Ammon's horn (tissue), 1 donor: Measurements from ENCODE around the gene PLEKHD1.

Experiments
- DNase-seq: peaks from one replicate; pipeline ENCODE4 v3.0.0-alpha.2; 2016; ENCODE audit warnings: low spot score

Gene PLEKHD1

DNA sequence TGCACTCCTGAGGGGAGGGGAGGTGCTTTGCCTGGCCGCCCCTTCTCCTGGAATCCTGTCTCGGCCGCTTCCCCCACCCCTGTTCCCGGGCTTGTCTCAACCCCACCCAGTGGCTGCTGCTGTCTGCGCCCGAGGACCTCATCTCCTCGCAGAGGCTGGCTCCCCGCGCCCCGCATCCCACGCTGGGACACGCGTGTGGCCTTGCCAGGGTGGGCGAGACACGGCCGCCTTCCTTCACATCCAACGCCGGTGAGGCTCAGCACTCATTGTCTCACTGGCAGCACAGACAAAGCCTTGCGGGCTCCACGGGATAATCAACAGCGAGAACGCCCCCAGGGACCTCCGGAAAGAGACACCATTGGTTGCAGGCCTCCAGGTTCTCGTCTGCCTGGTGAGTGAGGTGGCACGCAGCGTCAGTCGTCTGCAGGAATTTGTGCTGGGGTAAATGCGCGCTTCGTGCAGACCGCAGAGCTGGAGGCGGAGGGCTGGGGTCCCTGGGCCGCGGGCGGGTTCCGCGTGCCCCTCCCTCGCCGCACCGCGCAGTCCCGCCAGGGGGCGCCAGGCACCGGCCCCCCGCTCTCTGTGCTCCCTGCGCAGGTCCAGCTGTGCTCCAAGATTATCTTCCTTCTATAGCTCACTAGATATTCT is 63.3 kb downstream of the PLEKHD1 start:
- DNase-seq, result peak; percentile 29

DNA sequence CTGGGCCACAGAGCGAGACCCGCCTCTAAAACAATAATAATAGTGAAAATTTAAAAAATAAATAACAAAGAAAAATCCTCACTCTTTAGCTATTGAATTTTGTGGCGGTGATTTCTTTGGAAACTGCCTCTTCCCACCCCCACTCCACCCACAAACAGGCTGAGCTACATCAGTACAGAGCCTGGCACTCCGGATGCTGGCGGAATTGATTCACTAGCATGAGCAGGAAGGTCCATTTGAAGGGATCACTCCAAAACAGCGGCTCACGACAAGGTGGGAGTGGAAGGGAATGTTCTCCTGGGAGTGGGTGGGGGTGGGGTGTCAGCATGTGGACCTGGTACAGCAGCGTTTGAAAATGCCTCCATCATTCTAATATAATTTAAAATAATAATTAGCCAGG is 64.0 kb downstream of the PLEKHD1 start:
- DNase-seq, result peak; percentile 40

DNA sequence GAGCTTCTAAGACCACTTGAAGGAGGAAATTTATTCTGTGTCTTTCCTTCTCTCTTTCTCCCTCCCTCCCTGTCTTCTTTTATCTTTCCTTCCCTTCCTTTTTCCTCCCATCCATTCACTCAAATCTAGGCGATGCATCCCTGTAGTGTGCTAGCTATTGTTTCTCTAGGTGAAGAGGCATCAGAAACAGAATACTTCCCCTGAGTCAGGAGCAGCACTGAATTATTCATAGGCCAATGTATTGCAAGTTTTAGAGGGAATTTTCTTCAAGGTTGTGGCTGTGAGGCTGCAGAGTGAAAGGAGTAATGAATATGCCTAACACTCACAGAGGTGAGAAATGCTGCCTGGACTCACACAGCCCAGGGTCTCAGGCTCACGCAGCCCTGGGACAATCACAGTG is 67.0 kb downstream of the PLEKHD1 start:
- no peak for DNase-seq

DNA sequence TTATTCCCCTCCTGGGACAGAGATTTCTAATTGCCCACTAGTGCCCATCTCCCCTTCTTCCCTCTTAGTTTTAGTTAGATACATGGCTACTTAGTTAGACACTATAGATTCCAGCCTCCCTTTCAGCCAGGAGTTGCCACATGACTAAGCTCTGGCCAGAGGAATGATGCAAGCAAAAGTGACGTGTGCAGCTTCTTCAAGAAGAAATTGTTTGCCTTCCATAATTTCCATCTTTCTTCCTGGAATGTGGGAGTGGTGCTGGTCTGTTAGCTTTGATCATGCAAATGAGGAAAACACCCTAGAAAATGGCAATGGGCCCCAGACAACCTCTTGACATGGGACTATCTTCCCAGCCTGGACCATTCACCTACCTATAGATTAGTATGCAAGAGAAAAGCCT is 68.7 kb downstream of the PLEKHD1 start:
- no peak for DNase-seq

DNA sequence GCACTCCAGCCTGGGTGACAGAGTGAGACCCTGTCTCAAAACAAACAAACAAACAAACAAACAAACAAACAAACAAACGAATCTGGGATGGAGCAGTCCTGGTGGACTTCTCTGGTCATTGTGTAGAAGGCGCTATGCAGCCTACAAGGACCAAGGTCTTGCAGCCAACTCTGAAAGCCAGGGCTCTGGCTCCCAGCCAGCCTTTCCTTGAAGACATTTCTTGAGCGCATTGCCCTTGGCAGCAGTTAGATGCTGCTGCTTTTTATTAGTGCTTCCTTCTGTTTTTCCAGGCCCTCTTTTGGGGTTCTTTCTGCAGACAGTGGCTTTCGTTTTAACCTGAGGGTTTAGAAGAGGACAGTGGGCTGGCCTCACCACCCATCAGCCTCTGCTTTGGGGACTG is 70.0 kb downstream of the PLEKHD1 start:
- no peak for DNase-seq

DNA sequence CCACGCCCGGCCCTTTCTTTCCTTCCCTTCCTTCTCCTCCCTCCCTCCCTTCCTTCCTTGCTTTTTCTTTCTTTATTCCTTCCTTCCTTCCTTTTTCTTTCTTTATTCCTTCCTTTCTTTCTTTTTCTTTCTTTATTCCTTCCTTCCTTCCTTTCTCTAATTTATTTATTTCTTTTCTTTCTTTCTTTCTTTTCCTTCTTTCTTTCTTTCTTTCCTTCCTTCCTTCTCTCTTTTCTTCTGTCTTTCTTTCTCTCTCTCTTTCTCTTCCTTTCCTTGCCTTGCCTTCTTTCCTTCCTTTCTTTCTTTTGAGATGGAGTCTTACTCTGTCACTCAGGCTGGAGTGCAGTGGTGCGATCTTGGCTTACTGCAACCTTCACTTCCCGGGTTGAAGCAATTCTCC is 74.2 kb downstream of the PLEKHD1 start:
- DNase-seq, result no peak

DNA sequence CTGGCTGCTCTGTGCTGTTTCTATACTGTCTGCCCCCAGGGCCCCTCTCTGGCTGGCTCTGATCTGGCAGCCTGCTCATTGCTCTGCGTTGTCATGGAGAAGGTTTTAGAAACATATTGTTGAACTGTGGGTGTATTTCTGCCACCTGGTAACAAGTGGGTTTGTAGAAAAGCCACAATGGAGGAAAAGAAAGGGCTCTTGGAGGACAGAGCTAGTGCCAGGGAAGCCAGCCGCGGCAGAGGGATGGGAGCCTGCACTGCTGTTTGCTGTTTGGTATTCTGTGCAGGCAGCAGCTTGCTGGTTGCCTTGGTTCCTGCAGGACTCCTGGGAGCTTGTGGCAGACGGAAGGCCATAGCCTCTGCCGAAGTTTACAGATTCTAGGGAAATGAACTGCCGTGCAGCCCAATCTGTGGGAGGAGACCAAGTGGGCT is 75.1 kb downstream of the PLEKHD1 start:
- DNase-seq, result peak; percentile 90

DNA sequence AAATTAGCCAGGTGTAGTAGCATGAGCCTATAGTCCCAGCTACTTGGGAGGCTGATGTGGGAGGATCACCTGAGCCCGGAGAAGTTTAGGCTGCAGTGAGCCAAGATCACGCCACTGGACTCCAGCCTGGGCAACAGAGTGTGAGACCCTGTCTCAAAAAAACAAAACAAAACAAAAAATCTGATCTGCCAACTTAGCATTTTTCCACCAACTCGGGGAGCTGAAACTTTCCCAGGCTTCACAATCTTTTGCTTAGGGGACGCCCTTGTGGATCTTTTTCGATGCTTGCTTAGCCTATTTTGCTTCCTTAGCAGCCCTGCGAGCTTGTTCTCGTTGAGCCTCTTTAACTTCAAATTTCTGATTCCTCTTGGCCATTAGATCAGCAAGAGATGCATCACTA is 76.3 kb downstream of the PLEKHD1 start:
- no peak for DNase-seq

DNA sequence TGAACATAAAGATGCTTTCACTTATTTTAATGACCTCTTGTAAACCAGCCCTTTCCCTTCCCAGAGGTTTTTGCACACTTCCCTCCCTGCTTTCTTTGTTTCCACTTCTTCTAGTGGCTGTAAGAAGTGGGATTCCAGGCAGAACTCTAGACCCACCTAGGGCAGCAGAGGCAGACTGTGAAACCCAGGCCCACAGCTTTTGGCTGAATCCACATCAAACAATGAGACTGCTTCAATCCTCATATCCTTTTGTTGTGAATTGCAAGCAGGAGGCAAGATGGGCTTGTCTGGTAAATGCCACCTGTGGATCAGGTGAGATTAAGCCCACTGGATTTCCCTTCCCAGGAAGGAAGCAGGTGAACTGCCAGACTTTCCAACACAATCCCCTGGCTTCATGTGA is 77.4 kb downstream of the PLEKHD1 start:
- no peak for DNase-seq

DNA sequence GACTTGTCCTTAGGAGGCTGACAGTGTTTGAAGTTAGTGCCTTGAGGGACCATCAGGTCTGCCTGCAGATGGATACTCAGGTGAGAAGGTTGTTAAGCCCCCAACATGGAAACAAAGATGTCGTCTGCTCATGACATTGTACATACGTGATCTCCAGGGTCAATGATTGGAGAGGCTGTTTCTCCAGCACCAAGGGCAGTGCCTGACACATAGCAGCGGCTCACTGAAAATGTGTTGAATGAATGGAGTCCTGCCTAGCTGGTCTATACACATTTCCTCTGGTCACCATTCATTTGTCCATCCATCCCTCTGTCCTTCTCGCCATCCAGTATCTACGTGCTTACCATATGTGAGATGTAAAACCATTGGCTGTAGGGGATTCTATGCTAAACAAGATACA is 83.0 kb downstream of the PLEKHD1 start:
- no peak for DNase-seq

DNA sequence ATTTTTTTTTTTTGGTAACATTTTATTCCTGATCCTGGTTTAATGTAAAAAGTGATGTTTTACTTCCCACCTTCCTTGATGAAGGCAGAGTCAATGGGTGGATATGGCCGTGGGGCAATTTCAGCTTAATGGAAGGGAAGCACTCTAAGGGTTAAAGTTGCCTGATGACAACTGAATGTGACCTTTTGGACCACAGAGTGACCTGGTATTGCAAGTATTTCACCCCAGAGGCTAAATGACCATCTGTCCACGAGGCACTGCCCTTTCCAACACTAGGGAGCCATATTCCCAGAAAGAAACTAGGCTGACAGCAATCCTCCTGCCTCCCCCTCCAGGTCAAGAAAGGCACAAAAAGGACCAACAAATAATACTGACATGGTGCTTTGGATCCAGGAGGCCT is 85.3 kb downstream of the PLEKHD1 start:
- no peak for DNase-seq

DNA sequence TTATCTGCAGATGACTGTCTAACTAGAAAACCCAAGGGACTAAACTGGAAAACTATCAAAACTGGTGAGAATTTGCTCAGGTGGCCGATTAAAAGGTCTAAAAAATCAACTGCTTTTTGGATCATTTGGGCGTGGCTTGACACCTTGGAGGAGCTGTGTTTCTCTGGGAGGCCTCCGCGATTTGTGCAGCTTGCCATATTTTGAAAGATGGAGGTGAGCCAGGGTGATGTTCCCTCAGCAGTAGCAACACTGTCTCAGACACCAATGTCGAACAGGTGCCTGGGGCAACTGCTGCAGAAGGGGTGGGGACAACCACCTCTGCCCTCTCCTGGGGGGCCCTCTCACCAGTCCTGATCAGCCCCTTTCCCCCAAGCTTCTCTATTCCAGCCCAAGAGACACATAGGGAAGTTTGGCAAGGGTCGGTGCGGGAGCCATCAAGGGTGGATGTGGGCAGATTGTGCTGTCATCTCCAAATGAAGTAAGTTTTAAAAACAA is 86.4 kb downstream of the PLEKHD1 start:
- no peak for DNase-seq

DNA sequence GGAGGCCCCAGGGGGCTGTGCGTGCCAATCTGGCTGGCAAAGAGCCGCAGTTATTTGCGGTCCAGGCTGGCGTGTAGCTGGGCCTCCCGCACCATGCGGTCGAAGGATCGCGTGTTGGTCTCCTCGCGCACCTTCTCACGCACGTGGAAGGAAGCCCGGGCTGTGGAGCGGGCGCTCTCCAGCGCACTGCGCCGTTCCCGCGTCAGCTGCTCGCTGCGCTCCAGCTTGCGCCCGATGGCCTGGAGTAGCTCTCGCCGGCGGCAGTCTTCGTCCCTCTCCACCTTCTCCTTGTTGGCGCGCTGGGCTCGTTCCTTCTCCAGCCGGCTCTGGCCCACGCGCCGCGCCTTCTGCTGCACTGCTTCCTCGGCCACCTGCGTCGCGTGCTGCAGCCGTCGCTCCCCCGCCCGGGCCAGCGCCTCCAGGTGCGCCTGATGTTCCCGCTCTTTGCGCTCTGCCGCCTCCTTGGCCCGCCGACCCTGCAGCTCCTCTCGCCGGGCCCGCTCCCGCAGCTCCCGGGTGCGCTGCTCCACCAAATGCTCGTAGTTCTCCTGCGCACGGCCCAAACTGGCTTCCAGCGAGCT is 87.0 kb downstream of the PLEKHD1 start:
- no peak for DNase-seq

DNA sequence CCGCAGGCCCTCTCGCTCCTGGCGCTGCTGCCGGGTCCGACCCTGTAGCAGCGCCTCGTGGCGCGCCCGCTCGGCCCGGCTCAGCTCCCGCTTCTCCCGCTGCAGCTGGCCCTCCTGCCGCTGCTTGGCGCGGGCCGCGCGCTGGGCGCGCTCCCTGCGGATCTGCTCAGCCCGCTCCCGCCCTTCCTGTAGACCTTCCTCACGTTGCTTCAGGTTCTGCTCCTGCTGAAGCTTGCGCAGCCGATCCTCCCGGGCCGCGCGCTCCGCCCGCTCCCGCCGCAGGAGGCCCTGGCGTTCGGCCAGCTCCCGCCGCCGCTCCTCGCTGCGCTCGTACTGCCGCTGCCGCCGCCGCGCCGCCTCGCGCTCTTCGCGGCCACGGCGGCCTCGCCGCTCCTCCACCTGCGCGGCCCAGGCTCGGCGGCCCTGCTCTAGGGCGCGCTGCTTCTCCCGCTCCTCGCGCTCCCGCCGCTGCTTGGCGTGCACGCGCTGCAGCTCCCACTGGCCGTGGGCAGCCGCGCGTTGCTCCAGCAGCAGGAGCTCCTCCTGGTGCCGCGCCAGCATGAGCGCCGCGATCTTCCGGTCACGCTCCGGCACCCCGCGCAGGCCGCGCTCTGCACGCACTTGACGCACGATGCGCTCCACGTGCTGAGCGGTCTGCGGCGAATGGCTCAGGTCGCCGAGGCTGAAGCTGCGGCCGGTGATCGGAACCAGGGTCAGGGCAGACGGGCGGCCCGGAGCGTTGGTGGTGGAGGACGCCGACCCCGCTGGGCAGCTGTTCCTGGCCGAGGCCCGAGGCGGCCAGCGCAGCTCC is 87.7 kb downstream of the PLEKHD1 start:
- no peak for DNase-seq

DNA sequence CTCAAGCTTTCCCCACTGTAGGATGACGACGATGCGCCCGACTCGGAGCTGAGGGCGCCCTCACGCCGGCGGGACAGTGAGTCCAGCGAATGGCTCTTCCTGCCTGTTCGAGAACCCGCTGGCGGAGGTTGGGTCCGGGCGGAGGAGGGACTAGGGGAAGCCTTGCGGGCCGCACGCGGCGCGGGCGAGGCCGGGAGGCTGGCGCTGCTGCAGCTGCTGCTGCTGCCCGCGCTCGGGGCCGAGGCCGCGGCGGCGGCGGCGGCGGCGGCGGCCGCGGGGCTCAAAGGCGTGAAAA is 88.3 kb downstream of the PLEKHD1 start:
- no peak for DNase-seq

DNA sequence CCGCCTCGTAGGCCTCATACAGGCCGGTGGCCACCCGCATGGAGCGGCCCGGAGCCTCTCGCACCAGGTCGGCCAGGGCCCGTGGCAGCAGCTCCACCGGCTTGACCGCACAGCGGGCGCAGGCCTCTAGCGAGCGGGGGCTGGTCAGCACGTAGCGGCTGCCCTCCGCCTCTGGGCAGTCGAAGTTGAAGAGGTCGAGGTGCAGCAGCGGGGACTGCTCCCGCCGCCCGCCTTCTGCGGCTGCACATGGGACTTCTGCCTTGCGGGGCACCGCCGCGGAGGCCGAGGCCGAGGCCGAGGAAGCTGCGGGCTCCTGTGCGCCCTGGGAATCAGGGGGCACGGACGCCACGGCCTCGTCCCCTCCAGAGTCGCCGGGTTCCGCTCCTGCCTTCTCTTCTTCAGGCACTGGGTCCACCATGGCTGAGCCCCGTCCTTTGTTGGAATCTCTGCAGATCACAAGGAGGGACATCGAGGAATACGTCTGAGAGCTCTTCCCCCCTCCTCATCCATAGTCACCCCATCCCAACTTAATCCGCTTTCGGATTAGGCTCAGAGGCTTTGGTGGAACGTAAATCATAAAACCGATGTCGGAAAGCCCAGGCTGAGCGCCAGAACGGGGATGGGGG is 88.8 kb downstream of the PLEKHD1 start:
- DNase-seq, result no peak

DNA sequence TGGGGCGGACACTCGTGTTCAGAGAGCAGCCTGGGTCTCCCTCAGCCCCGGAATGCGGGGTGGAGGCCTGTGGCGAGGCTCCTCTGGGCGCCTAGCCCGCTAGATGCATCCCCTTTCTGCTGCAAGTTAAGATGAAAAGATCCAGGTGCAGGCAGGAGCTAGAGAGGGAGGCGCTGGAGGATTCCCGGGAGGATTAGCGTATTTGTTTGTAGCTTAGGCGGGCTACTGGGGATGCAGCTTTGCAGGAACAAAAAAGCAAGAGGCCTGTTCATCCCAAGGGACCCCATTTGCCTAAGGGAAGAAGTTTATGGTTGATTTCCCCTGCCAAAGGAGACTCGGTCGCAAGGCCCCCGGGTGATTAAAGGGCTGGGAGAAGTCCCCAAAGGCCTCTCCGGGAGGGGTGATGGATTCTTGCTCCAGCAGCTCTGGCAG is 89.3 kb downstream of the PLEKHD1 start:
- peak; percentile 15 for DNase-seq

DNA sequence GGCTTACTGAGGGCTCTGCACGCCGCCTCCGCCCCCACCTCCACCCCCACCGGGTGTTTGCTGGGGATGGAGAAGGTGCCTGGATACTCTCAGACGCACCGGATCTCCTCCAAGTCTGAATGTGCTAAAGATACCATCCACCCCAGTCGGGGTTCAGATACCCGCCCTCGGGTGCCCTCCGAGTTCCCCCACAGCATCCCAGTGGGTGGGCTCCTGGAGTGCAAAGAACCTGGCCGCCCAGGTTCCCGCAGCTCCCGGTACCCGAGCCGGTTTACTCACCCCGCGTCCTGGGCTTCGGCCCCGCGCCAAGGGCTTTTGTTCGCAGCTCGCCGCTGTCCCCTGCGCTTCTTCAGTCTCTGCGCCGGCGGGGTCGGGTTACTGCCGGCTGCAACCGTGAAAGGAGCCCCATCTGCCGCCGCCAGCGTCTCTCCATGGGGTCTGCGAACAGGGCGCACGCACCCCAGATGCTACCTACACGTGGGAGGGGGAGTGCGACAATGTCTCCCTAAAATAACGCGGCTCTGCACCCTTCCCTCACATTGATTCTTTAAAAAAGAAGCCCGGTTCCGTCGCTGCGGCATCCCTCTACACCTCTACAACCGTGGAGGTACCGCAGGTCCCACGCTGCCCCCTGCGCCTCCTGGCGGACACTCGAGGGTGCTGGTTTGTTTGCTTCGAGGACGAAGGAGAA is 89.9 kb downstream of the PLEKHD1 start, which contains the start of gene CCDC177:
CCDC177 (minus strand) TSS at position 609 of the 691 bp plus-strand sequence. CDS start 1,249 bp downstream, outside the sequence.
- DNase-seq, result peak; percentile 56

DNA sequence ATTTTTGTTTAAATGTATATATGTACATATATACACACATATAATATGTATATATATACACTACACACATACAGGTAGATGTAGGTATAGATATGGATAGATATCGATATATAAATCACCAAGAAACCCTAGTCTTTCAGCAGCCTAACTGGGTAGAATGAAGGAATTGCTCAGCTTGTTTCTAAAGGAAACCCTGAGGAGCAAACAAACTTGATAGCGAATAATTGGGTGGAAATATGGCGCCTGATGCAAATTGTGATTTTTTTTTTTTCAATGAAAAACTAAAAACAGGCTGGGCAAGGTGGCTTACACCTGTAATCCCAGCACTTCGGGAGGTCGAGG is 90.4 kb downstream of the PLEKHD1 start:
- DNase-seq, result no peak

DNA sequence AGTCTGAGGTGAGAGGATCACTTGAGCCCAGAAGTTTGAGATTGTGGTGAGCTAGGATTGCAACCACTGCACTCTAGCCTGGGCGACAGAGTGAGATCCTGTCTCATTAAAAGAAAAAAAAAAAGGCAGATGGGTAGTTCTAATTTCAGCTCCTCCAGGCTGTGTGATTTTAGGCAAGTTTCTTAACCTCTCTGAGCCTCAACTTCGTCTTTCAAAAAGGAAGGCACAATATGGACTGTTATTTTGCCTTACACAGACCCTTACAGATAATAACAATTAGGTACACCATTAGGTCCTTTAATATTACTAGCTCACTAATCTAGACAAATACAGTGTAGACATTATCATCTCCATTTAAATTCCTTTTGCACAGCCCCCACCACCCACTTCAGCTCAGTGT is 94.9 kb downstream of the PLEKHD1 start:
- no peak for DNase-seq

DNA sequence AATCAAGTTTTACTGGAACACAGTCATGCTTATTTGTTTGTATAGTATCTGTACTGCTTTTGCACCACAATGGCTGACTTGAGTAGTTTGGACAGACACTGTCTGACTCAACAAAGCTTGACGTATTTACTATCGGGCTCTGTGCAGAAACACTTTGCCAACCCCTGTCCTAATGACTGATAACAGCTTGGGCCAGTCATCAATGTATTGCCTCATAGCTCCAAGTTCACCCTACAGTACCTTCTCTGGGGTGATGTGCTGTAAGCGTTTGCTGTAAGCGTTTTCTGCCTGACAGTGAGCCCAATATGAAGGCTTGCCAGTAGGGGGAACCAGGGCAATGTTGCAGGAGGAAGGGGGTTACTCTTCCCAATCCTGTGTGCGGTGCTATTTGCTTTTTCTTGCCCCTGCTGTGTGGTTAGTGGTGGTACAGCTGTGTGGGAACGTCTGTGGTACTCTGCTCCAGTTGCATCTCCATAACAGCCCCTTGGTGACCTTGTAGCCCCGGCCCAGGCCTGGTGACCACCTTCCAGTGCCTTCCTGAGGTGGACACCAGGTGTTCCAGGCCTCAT is 95.6 kb downstream of the PLEKHD1 start:
- peak; percentile 50 for DNase-seq
